ENCODE results near the gene CAMK1D.

DNA sequence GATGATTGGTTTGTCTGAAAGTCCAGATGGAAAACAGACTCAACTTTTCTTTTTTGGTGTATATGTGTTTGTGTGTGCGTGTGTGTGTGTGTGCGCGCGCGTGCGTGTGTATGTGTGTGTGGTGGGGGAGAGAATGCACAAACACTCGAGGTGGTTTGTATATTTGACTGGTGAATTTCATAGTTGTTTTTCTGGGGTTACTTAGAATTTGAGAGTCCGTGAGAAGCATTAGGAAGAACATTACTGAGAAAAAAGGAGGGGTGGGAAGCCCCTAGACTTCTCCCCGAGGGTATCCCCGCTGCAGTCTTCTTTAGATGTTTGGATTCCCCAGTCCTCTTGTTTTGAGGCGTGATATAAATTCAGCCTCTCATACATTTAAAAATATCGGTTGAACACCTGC is 6.0 kb downstream of the CAMK1D start:
- TF ChIP-seq RFX5 (IDR thresholded peaks at IDR 0.05; ENCODE audit: borderline replicate concordance, low read depth, low read length) = no peak
- TF ChIP-seq, protein P1, sequence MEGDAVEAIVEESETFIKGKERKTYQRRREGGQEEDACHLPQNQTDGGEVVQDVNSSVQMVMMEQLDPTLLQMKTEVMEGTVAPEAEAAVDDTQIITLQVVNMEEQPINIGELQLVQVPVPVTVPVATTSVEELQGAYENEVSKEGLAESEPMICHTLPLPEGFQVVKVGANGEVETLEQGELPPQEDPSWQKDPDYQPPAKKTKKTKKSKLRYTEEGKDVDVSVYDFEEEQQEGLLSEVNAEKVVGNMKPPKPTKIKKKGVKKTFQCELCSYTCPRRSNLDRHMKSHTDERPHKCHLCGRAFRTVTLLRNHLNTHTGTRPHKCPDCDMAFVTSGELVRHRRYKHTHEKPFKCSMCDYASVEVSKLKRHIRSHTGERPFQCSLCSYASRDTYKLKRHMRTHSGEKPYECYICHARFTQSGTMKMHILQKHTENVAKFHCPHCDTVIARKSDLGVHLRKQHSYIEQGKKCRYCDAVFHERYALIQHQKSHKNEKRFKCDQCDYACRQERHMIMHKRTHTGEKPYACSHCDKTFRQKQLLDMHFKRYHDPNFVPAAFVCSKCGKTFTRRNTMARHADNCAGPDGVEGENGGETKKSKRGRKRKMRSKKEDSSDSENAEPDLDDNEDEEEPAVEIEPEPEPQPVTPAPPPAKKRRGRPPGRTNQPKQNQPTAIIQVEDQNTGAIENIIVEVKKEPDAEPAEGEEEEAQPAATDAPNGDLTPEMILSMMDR (IDR thresholded peaks at IDR 0.05; ENCODE audit: control extremely low read depth in 1 of 3, insufficient read depth in 1 of 3, low read depth in 1 of 3, low read length in 3 of 3) = no peak
- TF ChIP-seq TCF12 (IDR thresholded peaks at IDR 0.05; ENCODE audit: low read depth, low read length) = no peak
- TF ChIP-seq ASH2L (IDR thresholded peaks at IDR 0.05; ENCODE audit: low read length) = no peak
- no peak for TF ChIP-seq POLR2A (IDR thresholded peaks at IDR 0.05; ENCODE audit: control extremely low read depth in 1 of 2, low read depth in 2 of 2, low read length in 2 of 2)
- TF ChIP-seq RAD21 (IDR thresholded peaks at IDR 0.05 in 1 of 2, conservative IDR thresholded peaks at IDR 0.05 in 1 of 2; ENCODE audit: low read depth in 2 of 2, low read length in 2 of 2) = no peak
- TF ChIP-seq, protein P2, sequence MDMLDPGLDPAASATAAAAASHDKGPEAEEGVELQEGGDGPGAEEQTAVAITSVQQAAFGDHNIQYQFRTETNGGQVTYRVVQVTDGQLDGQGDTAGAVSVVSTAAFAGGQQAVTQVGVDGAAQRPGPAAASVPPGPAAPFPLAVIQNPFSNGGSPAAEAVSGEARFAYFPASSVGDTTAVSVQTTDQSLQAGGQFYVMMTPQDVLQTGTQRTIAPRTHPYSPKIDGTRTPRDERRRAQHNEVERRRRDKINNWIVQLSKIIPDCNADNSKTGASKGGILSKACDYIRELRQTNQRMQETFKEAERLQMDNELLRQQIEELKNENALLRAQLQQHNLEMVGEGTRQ (IDR thresholded peaks at IDR 0.05; ENCODE audit: low read length) = no peak
- TF ChIP-seq CHD1 (IDR thresholded peaks at IDR 0.05; ENCODE audit: low read depth, low read length) = no peak
- TF ChIP-seq POLR2AphosphoS5 (IDR thresholded peaks at IDR 0.05; ENCODE audit: low read depth, low read length) = no peak
- no peak for TF ChIP-seq EZH2 (IDR thresholded peaks at IDR 0.05; ENCODE audit: low read depth, low read length, severe bottlenecking)
- no peak for TF ChIP-seq FOSL1 (IDR thresholded peaks at IDR 0.05; ENCODE audit: insufficient read depth, low read depth, low read length)
- TF ChIP-seq TAF1 (IDR thresholded peaks at IDR 0.05; ENCODE audit: low read depth, low read length) = no peak
- no peak for TF ChIP-seq EP300 (IDR thresholded peaks at IDR 0.05; ENCODE audit: borderline replicate concordance in 1 of 2, low read depth in 2 of 2, low read length in 2 of 2)
- TF ChIP-seq TEAD4 (IDR thresholded peaks at IDR 0.05; ENCODE audit: low read depth, low read length) = no peak

Measured in H1 (cell line).